ENCODE results near the gene DCC. TPM values are rescaled to one million over a fixed set of nuclear protein-coding genes. Genes with fewer than 3 reads are reported as not detected.

DCC gene
- total RNA-seq, 6 donors from 2014 or later = 0.33 to 3.5 (median 1.0) TPM

- no peaks in the 10 kb centered on the region for H3K9me3 ChIP-seq
- H3K4me1 ChIP-seq = no peaks in the 10 kb centered on the region
- no peak overlapping the region for H3K27ac ChIP-seq
- TF ChIP-seq EP300 (IDR thresholded peaks at IDR 0.05) (no peak), POLR2AphosphoS5 (IDR thresholded peaks at IDR 0.05) (no peak), CTCF (IDR thresholded peaks at IDR 0.05) (no peak), POLR2A (IDR thresholded peaks at IDR 0.05) (no peak)
- ATAC-seq (ENCODE audit: low FRiP score in 2 of 2) (no peak), DNase-seq (no peak)
- no peaks in the 10 kb centered on the region for H3K36me3 ChIP-seq
- no peak overlapping the region for H3K4me3 ChIP-seq
- 71 to 79% methylated on average over 8 of the region's 8 CpGs for WGBS, 2 donors
- no peaks in the 10 kb centered on the region for H3K27me3 ChIP-seq
Observed at GRCh38 chr18:52678551-52678950, 338.6 kb downstream of the DCC start.

GRCh38 chr18:52679354-52679753 is 339.4 kb downstream of the DCC start:
- Histone ChIP-seq H3K9me3 (no peaks in the 10 kb centered on the region), H3K36me3 (no peaks in the 10 kb centered on the region), H3K4me3 (no peak overlapping the region), H3K4me1 (no peaks in the 10 kb centered on the region), H3K27ac (no peak overlapping the region), H3K27me3 (no peaks in the 10 kb centered on the region)
- no peak for DNase-seq
- no peak for TF ChIP-seq POLR2A (IDR thresholded peaks at IDR 0.05)
- TF ChIP-seq POLR2AphosphoS5 (IDR thresholded peaks at IDR 0.05) = no peak
- TF ChIP-seq CTCF (IDR thresholded peaks at IDR 0.05) = no peak
- TF ChIP-seq EP300 (IDR thresholded peaks at IDR 0.05) = no peak
- no peak for ATAC-seq (ENCODE audit: low FRiP score in 2 of 2)
- 40 to 63% methylated on average over 2 of the region's 2 CpGs for whole genome bisulfite sequencing, 2 donors

- no peak overlapping the region for H3K27ac ChIP-seq
- ATAC-seq (ENCODE audit: low FRiP score in 2 of 2) (no peak), DNase-seq (no peak)
- WGBS, 2 donors = 29 to 59% methylated on average over 4 of the region's 4 CpGs
- no peaks in the 10 kb centered on the region for H3K36me3 ChIP-seq
- H3K9me3 ChIP-seq = no peaks in the 10 kb centered on the region
- no peaks in the 10 kb centered on the region for H3K4me1 ChIP-seq
- H3K27me3 ChIP-seq = no peaks in the 10 kb centered on the region
- H3K4me3 ChIP-seq = no peak overlapping the region
- TF ChIP-seq EP300 (IDR thresholded peaks at IDR 0.05) (no peak), CTCF (IDR thresholded peaks at IDR 0.05) (no peak), POLR2AphosphoS5 (IDR thresholded peaks at IDR 0.05) (no peak), POLR2A (IDR thresholded peaks at IDR 0.05) (no peak)
Observed at GRCh38 chr18:52682260-52682659, 342.3 kb downstream of the DCC start.

- H3K4me1 ChIP-seq = no peaks in the 10 kb centered on the region
- H3K4me3 ChIP-seq = no peak overlapping the region
- no peaks in the 10 kb centered on the region for H3K27me3 ChIP-seq
- no peak for ATAC-seq (ENCODE audit: low FRiP score in 2 of 2)
- H3K9me3 ChIP-seq = no peaks in the 10 kb centered on the region
- no peak overlapping the region for H3K27ac ChIP-seq
- H3K36me3 ChIP-seq = no peaks in the 10 kb centered on the region
- no peak for DNase-seq
- TF ChIP-seq POLR2AphosphoS5 (IDR thresholded peaks at IDR 0.05) (no peak), CTCF (IDR thresholded peaks at IDR 0.05) (no peak), EP300 (IDR thresholded peaks at IDR 0.05) (no peak), POLR2A (IDR thresholded peaks at IDR 0.05) (no peak)
- 54 to 76% methylated on average over 1 of the region's 1 CpG for WGBS, 2 donors
Observed at GRCh38 chr18:52685316-52685715, 345.3 kb downstream of the DCC start.

- Histone ChIP-seq H3K9me3 (no peaks in the 10 kb centered on the region), H3K27me3 (no peaks in the 10 kb centered on the region), H3K4me1 (no peaks in the 10 kb centered on the region), H3K27ac (no peak overlapping the region), H3K4me3 (no peak overlapping the region), H3K36me3 (no peaks in the 10 kb centered on the region)
- DNase-seq = no peak
- TF ChIP-seq EP300 (IDR thresholded peaks at IDR 0.05) (no peak), POLR2A (IDR thresholded peaks at IDR 0.05) (no peak), POLR2AphosphoS5 (IDR thresholded peaks at IDR 0.05) (no peak), CTCF (IDR thresholded peaks at IDR 0.05) (no peak)
- ATAC-seq (ENCODE audit: low FRiP score in 2 of 2) = no peak
Observed at GRCh38 chr18:52691841-52692240, 351.8 kb downstream of the DCC start.

All from upper lobe of left lung (tissue), 6 donors.